ENCODE measurements around the gene SPCS2.
"Not testable (repeated sequence)": the region's sequence is repeated elsewhere in the genome, so short reads cannot be mapped to it uniquely, and the experiment has no call there.

The SPCS2 gene

DNA sequence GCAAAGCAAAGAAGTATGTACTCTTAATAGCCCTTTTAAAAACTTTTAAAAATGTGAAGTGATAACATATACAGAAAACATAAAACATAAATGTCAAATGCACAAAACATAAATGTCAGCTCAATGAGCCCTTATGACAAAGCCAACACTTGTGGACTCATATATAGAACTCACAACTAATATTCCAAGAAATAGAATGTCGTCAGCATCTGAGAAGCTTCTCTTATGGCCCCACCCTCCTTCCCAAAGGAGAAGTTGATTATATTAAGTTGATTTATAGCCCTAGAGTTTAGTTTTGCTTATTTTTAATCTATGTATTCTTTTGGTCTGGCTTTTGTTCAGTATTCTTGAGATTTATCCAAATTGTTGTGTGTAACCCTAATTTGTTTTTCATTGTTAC, 53.5 kb downstream of the SPCS2 start:
- DNase-seq = no peak

DNA sequence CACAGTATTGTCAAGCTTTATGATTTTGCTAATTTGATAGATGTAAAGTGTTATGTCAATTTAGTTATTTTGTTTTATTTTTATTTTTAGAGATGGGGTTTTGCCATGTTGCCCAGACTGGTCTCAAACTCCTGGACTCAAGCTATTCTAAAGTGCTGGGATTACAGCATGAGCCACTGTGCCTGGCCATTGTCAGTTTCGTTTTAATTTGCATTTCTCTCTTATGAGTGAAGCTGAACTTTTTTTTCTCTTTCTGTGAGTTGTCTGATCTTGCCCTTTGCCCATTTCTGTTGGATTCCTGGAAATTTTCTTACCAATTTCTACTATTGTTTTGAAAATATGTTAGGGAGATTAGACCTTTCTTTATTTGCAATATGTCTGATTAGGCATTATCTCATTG, 55.1 kb downstream of the SPCS2 start:
- DNase-seq = no peak

DNA sequence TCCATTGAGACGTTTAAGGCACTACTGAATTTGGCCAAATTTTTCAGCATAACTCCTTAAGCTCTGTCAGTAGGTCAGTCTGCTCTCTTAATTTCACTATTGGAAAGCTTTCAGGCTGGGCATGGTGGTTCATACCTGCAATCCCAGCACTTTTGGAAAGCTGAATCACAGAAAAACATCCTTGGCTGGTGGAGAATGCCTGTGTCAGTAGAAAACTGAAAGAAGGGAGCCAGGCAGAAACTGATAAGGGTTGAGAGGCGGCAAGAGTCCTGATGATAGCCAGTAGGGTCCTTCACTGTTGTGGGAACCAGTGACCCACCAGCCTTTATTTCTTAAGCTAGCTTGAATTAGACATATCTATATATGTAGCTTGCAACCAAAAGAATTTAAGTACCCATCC, 62.3 kb downstream of the SPCS2 start:
- no peak for DNase-seq

DNA sequence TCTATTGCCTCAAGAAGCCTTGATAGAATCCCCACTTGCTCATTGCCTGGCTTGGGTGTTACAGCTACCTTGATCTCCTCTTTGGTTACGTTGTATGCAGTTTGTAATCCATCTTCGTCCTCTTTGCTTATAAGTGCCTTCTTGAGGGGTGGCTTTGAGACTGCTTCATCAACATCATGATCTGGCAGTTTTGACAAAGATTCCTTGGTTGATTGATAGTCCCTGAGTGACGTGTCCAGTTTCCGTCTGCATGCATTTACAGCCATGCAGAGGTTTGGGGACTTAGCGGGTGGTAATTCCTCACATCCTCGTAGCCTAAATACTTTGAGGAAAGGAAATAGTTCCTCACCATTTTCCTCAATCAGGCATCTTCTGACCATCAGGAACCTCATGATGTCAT, 62.8 kb downstream of the SPCS2 start:
- DNase-seq = no peak

DNA sequence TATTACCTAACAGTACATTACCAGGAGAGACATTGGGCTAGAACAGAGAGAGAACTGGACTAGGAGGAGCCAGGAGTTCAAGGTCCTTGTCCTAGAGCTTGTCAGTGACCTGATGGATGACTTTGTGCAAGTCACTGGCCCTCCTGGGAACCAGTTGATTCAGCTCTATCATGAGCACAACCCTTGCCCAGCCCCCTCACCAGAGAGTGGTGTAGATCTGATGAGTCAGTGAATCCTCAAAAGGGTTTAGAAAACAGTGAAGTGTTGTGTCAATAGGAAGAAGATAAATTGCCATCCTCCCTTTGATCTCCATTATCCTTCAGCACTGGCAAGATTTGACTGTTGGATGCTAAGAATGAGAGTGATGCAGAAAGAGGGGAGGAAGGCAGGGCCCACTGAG, 64.0 kb downstream of the SPCS2 start:
- no peak for DNase-seq

DNA sequence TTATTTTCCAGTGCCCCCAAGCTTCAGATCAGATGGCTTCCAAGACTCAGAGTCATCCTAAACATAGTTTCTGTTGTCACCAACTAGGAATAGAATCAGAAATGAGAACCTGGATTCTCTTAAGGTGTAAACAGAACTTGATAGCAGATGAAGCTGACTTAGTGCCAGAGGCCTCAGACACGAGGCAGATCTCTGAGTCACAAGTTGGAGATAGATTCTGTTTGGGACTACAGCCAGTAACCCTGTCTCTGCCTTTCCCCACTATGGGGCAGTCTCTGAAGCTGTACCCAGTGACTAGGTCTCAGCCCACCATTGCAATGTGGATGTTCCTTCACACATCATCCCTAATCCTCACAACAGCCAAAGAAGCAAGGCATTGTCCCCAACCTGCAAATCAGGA, 65.1 kb downstream of the SPCS2 start:
- no peak for DNase-seq

DNA sequence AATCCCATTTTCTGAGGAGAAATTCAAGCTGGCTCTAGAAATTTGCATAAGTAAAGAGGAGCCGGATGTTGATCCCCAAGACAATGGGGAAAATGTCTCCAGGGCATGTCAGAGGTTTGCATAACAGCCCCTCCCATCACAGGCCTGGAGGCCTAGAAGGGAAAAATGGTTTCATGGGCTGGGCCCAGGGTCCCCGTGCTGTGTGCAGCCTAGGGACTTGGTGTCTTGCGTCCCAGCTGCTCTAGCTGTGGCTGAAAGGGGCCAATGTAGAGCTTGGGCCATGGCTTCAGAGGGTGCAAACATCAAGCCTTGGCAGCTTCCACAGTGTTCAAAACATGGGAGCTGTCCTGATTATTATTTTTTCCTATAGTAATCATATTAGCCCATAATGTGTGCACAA, 70.1 kb downstream of the SPCS2 start:
- not testable (repeated sequence) for DNase-seq

DNA sequence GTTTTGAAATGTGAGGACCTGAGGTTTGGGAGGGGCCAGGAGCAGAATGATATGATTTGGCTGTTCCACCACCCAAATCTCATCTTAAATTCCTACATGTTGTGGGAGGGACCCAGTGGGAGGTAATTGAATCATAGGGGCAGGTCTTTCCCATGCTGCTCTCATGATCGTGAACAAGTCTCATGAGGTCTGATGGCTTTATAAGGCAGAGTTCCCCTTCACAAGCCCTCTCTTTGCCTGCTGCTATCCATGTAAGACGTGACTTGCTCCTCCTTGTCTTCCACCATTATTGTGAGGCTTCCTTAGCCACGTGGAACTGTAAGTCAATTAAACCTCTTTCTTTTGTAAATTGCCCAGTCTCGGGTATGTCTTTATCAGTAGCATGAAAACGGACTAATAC, 71.3 kb downstream of the SPCS2 start:
- not testable (repeated sequence) for DNase-seq

DNA sequence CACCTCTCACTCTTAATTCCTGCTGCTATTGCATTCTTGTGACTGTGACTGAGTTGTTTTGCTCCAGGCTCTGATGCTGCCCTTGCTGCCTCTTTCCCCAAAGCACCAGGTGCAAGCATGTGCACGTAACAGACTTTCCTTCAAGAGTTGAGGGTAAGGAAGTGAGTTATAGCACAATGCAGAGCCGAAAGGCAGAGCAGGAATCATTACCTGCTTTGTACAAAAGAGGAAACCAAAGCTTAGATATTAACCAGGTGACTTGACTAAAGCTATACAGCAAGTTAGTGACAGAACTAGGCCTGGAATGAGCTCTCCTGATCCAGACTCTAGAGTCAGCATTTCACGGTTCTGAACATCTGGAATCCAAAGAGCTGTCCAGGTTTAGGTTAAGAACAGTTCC, 73.2 kb downstream of the SPCS2 start:
- DNase-seq = no peak

DNA sequence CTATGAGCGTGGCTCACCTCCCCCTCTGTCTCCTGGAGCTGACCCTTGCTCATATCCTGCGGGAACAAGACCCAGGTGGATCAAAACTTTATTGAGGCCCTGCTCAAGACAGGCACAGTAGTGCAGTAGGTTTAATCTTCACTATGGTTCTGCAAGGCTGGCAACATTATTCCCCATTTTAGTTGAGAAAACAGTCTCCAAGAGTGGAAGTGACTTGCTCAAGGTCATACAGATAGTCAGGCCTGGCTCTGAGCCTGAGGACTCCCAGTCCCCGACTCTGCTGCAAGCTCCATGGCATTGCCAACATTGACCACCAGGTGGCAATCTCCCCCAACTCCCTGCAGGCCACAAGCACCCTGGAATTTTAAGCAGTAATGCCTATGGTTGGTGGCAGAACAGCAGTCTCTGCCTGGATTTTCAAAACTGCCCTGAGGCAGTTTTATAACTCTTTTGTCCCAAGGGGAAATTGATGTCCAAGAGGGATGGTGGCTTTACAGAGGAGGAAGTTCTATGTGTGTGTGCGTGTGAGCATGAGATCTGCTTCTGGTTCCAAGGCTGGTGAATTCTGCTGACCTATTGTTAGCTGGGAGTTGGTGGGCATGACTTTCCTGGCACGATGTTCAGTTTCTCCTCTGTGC, 73.8 kb downstream of the SPCS2 start:
- peak; percentile 63 for DNase-seq

DNA sequence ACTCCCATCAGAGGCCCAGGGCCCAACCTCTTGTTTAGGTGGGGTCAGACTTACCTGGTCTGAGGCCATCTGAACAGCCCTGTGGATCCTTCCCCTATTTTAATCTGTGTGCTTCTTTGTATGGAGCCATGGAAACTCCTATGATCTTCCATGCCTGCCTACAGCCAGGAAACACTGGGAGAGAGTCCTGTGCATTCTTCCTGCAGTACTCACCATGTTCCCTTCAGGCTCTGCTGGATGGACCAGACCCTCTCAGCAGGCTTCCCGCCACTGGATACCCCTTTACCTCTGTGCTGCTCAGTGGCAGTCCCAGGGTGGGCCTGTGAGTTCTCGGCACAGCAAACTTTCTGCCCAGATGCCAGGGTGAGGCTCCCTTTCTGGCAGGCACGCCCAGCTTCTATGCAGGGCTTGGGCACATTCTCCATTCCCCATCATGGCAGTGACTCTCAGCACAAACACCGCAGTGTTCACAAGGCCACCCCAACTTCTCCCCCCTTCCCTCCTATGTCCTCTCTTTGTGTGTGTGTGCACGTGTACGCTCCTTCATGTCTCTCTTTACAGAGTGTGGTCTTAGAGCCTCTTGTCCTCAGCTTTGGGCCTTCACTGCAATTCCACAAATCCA, 74.5 kb downstream of the SPCS2 start:
- DNase-seq = no peak

DNA sequence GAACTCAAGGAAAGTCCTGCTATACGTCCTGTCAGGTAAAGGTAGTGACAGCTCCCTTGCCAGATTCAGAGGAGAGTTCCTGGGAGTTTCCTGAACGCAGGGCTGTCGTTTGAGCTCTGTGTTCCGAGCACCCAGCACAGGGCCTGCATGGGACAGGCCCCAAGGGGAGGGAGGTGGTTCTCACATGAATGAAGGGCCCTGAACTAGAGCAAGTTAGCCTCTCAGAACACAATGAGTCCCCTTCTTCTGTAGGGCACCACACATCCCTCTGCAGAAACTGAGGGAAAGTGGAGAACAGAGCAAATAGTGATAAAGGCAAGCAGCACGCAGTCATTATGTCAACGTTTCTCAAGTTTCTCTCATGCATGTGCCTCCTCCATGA, 75.0 kb downstream of the SPCS2 start:
- no peak for DNase-seq

DNA sequence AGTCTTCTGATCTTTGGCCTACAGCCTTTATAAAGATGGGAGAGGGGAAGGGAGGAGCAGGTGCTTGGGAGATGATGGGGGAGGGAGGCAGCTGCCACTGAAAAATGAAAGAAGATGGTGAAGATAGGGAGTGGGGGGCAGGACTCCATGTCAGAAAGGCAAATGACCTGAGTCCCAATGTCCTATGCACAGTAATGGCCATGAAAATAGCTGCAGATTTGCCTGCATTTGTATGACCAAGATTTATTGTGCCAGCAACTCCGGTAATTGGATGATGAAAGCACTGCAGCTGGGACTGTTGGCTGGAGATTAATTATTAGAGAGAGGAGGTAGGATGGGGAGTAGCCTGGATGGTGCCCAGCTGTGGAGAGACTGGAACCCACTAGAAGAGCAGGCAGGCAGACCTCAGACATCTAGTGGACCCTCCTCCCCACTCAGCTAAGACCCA, 75.7 kb downstream of the SPCS2 start:
- peak; percentile 87 for DNase-seq

DNA sequence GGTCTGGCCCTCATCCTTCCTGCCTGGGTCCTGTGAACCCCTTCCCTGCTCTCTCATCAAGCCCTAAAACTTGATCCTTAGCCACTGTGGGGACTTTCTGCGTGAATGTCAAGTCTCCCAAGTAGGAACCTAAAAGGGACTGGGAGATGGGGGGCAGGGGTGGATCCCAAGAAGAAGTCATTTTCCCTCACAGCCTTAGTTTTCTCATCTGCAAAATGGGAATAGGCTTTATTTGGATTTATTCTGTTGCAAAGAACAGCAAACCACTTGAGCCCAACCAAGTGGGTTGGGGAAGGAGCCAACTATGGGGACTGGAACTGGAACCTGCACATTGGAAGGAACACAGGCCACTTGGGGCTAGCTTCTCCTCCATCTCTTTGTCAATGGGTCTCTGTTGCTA, 76.5 kb downstream of the SPCS2 start:
- DNase-seq = no peak

DNA sequence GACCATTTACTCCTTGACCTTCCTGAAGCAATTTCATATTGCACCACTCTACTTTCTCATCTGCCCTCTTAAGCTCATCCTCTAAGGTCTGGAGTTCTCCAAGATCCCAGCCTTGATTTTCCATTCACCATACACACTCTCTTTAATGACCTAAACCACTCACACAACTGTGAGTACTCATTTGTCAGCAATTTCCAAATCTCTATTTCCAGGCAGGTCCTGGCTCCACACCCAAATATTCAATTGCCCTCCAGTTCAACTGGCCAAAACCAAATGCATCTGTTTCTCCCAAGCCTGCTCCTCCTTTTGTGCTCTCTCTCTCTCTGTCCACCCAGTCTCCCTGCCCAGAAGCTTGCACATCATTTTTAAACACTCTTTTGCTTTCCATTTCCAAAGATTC, 79.3 kb downstream of the SPCS2 start:
- DNase-seq = no peak

All from NCI-H526 treated with DMSO at 0.1 percent for 48 hours (cell line).